HG03571 (cell line): ENCODE data around the gene SIGLEC15.
"Not testable (repeated sequence)": the region's sequence is repeated elsewhere in the genome, so short reads cannot be mapped to it uniquely, and the experiment has no call there.

Experiments used
- ATAC-seq: cut with Tn5 transposase; IDR thresholded peaks from one replicate; pipeline ENCODE4 v1.9.1; 2021; ENCODE audit not compliant: unreplicated experiment

Gene SIGLEC15, protein sequence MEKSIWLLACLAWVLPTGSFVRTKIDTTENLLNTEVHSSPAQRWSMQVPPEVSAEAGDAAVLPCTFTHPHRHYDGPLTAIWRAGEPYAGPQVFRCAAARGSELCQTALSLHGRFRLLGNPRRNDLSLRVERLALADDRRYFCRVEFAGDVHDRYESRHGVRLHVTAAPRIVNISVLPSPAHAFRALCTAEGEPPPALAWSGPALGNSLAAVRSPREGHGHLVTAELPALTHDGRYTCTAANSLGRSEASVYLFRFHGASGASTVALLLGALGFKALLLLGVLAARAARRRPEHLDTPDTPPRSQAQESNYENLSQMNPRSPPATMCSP

DNA sequence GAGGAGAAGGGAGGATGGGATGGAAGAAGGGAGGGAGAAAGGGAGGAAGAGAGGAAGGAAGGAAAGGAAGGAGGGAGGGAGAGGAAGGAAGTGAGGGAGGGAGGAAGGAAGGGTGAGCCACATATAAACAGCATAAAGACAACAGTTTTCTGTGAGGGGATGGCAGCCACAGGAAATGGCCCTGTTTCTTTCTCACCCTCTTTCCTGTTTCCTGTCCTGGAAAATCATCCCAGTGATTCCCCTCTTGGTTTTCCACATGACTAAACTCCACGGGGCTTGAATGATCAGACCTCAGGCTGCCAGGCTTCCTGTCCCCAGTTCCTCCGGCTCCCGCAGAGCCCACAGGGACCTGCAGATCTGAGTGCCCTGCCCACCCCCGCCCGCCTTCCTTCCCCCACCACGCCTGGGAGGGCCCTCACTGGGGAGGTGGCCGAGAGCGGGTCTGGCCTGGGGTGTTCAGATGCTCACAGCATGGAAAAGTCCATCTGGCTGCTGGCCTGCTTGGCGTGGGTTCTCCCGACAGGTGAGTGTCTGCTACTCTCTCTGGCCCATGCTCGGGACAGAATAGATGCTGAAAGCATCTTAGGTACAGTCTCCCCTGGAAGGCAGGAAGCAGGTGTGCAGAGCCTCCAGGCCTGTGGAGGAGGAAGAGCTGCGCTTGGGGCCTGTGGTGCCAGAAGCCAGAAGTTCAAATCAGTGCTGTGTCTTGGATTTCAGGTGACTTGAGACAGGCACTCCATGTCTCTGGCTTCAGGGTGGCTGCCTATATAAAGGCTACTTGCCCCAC, at the start of gene SIGLEC15:
Gene SIGLEC15 (plus strand): TSS at position 418 of the 787 bp plus-strand sequence. CDS start 54 bp downstream, at position 472.
- no peak for ATAC-seq

DNA sequence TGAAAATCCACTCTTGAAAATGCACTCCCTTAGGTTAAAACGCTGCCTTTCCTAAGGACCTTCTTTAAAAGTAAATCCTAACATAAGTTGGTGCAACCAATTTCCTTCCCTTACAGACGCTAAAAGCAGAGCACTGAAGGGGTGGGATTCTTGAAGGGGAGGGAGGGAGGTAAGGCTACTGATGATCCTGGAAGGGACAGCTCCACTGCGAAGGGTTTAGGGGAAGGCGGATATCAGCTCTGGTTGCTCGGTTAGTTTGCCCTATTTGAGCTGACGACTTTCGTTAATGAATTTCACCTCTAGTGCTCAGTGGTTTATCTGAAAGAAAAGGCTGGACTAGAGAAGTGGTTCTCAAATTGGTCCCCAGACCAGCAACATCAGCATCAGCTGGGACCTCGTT, 49.7 kb upstream of the SIGLEC15 start:
- ATAC-seq, result no peak

DNA sequence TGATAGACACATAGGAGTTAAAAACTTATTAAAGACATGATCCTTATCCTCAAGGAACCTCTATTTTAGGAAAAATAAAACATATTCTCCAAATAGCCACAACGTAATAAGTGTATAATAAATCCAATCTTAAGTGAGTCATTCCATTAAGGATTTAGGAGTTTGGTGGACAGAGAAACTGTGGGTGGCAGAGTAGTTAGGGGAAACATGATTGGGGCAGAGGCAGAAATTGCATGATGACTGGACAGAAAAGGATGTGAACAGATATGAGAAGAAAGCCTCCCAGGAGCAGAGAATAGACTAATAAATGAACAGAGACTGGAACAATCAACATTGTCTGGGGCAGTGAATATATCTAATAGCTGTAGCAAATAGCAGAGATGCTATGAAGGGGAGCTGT, 48.1 kb upstream of the SIGLEC15 start:
- no peak for ATAC-seq

DNA sequence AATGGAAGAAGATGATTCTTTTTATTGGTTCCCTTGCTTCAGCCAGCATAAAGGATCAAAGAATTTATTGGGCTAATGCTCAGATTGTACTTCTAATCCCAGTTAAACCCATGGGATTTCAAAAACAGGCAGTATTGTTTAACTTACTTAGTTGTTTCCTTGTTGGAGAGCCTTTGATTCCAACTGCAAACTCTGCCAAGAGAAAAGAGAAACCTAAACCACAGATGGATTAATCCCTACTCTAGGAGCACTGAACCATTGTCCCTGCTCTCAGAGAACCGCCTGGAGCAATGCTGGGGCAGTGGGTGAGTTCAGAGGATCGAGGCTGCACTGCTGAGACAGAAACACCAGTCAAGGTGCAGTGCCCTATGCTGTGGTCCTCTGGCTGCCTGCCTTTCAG, 44.9 kb upstream of the SIGLEC15 start:
- ATAC-seq, result no peak

DNA sequence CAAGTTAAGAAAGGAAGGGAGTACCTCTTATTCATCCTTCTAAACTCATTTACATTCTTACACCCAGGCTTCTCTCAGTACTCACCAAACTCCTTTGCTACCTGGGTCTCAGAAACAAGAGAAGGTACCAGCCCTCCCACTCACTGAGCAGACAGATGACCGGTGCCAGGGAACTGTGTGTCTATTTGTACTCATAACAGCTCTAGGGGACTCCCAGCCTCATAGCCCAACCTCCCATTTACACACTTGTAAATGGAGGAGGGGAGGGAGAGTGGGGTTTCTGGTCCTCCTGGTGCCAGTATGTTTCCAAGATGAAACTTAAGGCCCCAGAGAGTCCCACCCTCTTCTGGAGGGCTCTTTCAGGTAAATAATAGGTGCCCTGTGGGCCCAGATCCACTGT, 42.8 kb upstream of the SIGLEC15 start:
- ATAC-seq, result no peak

DNA sequence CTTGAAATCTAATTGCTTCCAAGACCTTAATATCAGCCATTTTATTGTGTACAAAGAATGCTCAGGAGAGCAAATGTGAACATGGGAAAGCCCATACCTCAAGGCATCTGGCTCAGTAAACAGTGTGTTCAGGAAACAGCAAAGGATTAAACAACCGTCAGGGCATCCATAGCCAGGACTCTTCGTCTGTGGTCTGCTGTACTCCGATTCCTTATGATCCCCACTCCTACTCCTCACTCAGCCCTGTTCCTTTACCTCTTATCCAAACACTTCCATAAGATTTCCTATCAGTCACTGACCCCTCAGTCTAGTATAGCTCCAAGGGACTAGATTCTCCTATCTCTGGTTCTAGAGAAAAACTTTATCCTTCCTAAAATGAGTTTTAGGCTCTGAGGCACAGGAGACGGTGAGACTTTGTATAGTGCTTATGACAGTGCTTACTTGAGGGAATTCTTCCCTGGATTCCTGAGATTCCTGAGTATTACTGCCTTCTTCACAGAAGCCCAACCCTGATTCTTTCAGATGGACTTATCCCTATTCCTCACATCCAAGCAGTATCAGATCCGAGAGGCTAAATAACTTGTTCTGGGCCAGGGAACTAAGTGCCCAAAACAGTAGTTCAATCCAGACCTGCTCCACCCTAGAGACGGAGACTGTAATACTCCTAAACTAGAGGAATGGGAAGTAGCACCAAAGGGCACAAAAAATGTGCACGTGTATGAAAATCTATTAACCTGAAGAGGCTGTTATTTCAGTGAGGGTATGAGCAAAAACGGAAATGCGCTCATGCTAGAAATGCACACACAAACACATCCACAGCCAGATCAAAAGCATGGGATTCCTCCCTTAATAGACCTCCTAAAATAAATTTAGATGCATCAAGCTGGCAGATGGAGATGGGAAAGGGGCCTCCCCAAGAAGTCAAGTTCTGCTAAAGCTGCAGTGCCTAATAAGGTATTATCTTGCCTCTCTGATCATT, 42.1 kb upstream of the SIGLEC15 start:
- no peak for ATAC-seq

DNA sequence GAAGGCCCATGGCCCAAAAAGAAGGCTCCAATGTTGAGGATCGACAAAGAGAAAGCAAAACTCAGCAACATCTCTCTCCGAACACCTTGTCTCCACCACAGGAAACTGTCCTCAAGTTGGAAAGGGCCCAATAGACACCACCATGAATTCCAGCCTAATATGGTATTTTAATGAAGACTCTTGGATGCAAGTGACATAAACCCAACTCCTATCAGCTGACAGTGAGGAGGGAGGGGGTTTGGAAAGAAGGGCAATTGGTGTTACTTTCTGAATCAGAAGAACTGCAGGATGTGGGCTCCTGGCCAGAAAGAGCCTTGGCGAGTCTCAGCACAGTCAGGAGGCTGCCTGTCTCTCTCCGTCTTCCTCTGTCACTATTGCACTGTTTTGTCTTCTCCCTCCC, 40.3 kb upstream of the SIGLEC15 start:
- ATAC-seq, result no peak

DNA sequence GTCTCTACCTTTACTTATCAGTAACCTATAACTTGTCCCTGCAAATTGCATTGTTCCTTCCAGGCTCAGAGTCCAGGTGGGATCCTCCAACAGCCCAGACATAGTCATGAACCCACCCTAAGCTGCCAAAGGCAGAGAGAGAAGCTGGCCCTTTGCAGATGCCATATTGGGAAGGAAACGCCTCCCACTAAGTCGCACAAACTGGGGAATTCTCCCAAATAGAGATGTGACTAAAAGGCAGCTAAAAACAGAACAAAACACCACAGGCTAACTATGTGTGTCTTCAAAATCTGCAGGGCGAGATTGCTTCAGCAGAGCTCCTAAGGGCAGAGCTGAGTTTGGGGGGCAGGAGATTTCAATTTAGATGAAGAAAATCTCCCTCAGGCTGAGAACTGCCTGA, 38.5 kb upstream of the SIGLEC15 start:
- ATAC-seq, result no peak

DNA sequence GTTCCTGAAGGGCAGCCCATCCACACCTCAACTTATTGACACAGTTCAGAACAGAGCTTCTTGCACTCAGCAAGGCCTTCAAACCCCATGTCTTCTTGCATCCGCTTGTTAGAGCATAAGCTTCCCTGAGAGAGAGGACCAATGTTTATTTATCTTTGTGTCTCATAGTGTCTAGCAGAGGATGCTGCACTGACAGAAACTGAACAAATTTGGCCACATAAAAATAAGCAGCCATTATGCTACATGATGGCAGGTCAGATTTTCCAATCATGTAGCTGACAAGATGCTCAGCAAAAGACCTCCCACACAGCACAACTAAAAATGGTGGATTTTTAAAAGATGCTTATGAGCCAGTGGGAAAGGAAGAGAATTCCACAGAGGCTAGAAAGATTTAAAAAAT, 38.1 kb upstream of the SIGLEC15 start:
- no peak for ATAC-seq

DNA sequence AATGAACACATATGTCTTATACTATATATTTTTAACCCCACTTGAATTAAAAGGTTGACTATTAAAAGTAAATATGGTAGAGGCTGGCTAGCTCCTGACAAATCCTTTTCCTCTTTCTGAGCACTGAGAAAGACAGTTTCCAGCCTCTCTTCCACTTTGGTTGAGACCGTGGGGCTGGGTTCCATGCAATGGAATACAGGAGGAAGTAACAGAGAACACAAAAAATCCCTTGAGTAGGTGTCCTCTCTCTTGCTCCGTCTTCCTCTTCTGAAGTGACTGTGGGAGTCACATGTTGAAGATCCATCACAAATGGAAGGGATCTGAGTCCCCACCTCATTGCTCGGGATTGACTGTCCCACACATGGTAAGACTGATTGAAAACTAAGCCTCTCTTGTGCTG, 36.6 kb upstream of the SIGLEC15 start:
- ATAC-seq, result no peak

DNA sequence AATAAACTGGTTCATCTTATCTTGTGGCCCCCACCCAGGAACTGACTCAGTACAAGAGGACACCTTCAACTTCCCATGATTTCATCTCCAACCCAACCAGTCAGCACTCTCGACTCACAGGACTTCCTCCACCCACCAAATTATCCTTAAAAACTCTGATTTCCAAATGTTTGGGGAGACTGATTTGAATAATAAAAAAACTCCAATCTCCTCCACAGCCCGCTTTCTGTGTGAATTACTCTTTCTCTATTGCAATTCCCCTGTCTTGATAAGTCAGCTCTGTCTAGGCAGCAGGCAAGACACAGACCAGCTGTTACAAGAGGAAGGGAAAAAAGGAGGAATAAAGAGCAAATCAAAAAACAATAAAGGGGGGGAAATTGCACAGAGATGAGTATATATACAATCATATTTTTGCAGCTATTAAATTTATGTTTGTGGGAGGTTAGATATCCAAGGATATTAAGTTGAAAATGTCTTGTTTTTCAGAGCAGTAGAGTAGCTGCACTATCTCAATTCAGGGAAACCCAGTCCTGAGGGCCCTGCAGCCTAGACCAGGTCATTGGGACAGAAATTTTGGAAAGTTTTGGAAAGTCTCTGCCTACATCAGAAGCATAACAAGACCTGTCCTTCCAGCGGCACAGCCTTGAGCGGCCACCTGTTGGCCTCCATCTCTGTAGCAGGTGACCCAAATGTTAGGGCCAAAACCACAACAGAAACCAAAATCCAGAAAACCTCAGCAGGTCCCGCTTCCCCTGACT, 32.8 kb upstream of the SIGLEC15 start:
- no peak for ATAC-seq

DNA sequence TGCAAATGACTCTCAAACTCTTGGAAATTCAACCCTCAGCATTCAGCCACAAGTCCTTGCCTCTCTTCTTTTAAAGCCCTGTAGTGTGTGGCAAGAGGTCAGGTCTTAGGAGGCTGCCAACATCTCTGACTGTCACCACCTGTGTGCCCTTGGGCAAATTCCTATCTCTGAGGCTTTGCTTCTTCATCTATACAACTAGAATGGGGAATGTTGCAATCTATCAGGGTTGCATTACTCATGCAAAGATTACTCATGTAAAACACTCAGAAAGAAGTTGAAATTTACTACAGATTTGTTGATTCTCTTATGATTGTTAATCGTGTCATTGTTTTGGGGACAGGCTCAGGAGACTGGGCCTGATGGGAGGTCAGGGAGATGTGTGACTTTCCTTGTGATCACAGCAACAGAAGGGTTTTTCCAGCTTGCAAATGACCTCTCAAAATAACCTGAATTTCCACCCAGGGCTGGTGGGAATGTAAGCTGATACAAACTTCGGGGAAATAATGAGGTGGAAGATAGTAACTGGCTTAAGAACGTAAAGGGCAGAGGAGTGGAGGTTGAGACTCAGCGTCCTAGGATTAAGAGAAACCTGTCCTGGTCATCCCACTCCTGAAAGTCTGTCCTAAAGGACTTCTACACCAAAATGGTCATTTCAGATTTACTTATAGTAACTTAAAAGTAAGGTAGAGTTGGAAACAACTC, 32.1 kb upstream of the SIGLEC15 start:
- no peak for ATAC-seq

DNA sequence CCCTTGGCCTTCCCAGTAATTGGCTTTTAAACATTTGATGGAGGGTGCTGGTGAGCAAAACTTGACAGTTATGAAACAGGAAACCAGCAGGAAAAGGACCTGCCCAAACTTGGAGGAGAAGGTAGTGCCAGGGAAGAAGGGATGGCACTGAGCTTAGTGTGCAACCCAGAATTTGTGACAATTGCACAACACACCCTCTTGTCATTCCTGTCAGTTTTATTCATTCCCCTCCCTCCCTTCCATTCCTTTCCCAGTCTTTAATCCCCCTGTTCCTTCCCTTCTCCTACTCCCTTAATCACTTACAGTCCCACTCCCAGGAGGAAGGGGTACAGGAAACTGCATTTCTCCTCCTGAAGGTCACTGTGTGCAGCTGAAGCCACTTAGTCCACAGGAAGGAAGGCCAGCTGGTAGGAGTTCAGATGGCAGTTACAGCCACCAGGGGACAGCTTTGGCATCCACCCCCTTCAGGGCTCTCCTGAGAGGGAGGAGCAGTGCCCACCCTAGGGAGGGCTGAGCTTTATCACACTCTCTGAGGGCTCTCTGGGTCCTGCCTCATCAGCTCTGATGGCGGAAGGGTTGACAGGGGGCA, 24.0 kb upstream of the SIGLEC15 start:
- ATAC-seq, result no peak

DNA sequence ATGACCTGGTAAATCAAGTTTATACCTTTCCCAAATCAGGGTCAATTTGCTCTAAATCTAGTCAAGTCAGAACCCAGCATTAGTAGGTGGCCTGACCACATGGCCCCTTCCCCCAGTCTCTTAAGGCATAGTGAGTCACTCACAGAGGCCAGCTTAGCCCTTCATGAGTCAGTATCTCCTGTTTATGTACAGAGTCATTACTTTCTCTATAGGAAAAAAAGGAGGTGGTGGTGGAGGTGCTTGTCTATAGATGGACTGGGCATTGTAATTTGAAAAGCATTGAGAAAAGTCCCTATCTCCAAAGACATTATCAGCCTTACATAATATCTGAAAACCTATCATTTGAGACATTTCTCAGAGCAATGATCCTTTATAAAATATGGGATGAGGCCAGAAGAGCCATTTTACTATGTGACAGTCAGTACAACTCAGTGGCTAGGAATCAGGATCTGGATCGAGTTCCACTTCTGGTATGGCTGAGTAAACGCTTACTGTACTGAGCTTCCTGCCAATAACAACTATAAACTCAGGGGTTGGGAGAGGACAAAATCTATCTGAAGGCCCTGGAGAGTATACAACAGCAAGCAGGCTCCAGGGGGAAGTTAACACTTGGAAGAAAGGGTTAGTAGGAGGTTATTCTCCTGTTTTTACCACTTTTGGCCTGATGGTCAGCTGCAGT, 22.5 kb upstream of the SIGLEC15 start:
- no peak for ATAC-seq

DNA sequence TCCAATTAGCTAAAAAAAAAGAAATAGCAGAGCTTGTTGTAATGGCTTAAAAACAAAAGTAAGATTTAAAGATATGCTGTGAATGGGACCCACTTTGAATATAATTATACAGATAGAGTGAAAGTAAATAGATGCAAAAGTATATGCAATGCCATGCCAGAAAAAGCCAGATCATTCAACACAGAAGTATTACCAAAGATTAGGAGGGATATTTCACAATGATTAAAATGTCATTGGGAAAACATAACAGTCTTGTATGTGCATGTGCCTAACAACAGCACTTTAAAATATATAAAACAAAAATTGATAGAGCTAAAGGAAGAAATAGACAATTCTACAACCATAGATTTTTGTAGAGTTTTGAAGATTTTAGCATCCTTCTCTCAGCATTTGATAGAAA, 19.9 kb upstream of the SIGLEC15 start:
- ATAC-seq, result no peak

DNA sequence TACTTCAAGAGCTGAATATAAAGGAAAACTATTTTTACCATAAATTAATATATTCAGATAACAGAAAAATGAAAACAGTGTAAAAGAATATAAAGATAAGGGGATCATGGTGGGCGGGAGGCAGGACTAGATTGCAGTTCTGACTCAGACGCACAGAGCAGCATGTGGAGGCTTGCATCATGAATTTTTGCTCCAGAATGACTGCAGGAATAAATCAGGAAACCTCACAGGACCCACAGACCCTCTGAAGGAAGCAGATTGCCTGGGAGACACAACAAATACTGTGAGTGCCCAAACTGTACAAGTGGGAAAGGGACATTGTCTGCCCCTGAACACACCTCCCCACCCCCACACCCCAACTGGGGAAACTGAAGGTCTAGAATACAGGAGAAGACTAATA, 19.2 kb upstream of the SIGLEC15 start:
- ATAC-seq, result no peak

DNA sequence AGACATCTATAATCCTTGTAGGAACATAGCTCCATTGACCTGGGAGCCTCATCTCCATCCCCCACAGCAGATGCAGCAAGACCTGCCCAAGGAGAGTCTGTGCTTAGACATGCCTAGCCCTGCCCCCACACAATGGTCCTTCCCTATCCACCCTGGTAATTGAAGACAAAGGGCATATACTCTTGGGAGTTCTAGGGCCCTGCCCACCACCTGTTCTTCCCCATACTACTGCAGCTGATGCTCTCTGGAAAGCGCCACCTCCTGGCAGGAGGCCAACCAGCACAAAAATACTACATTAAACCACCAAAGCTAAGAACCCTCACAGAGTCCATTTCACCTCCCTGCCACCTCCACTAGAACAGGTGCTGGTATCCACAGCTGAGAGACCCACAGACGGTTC, 18.3 kb upstream of the SIGLEC15 start:
- ATAC-seq, result not testable (repeated sequence)

DNA sequence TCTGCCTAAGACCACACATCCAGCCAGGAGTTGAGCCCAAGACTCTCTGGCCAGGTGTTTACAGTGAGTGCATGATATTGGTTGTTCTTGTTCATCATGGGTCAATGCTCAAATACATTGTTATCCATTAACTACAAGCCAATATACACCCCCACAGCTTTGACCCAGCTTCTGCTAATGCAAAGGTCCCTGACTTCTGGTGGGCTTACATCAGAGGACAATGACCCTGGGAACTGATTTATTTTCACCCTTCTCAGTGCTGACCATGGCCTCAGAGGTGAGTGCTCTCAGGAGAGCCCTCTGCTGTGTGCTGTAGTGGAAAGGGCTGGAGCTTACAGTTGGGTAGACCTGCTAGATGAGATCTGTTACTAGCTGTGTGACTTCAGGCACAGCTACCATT, 10.7 kb upstream of the SIGLEC15 start:
- not testable (repeated sequence) for ATAC-seq

DNA sequence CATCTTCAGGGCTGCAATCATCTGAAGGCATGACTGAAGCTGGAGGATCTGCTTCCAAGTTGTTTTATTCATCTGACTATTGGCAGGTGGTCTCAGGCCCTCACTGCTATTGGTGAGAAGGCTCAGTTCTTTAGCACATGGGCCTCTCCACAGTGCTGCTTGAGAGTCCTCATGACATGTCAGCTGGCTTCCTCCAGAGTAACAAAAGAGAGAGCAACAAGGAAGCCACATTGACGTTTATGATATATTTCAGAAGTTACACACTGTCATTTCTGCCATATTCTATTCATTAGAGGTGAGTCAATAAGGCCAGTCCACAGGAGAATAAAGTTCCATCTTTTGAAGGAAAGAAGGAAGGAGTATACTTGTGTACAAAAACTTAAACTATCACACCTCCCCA, 7.9 kb upstream of the SIGLEC15 start:
- ATAC-seq, result no peak
